ENCODE results near the gene MOCOS.

MOCOS gene

DNA sequence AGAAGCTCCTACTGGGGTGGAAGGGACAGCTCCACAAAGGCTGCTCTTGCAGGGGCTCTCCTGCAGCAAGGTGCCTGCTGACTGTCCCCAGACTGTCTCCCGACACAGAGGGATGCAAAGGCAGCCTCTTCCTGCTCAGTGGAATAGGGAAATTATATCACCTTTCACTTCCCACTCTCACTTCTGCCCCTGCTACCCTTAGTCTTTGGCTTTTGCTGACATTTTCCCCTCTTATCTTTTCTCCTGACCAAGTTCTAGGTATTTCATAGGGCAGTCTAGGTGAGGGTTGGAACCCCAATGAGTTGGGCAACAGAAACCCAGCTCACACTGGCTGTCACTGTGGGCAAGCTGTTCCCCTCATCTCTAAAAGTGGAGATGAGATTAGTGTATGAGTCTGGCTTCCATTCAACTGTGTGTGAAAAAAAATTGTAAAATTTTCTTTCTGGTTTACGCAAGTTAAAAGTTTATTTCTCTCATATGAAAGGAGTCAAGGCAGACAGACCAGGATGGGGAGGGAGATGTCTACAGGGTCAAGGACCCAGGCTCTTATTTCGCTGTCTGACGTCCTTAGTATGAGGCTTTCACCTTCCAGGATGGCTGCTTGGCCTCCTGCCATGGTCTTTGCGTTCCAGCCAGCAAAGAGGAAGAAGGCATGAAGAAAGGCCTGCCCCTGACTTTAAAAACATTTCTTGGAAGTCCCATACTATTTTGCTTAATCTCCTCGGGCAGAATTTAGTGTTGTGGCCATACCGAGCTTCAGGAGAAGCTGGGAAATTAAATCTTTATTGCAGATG, 7.5 kb upstream of the MOCOS start:
- no peak for DNase-seq

DNA sequence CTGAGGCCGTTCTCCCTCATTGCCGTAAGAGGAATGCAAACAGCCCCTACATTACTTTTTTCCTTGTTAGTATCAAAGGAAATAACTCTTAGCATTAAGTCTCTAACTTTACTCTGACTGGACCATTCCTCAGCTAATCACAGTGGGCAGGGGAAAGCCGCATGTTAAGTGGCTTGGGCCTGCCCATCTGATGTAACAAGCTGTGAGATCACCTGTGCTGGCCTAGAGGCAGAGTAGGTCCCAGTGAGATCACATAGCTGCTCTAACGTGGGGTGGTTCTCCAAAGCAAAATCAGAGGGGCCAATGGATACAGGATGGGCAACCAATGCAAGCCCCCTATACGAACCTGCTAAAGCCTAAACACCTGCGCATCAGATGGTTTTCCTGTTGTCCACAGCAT, 5.9 kb upstream of the MOCOS start:
- DNase-seq, result no peak

DNA sequence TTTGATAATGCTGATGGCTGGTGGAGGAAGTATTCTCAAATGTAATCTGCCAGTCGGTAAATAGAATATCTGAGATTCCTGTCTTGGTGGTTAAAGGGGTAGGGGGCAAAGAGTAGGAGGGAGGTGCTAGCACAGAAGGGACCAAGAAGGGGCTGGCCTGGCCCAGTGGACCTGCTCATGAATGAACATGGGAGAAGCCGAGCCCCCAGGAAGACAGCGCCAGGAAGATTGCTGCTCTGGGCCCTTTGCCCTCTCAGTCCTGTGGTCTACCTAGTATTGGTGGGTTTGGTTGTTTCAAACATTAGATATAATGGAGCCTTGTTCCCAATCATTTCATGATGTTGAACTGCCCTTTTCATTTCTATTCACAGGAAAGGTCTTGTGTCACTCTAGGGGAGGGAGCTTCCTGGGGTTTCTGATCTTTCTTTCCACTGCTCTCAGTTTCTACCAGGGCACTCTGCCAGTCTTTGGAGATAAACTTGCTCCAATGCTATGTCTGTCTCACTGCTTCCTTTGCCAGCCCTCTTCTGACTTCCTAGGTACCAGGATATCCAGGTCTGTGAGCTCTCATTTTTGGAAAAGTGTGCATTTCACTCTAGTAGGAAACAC, 5.3 kb upstream of the MOCOS start:
- DNase-seq, result no peak

DNA sequence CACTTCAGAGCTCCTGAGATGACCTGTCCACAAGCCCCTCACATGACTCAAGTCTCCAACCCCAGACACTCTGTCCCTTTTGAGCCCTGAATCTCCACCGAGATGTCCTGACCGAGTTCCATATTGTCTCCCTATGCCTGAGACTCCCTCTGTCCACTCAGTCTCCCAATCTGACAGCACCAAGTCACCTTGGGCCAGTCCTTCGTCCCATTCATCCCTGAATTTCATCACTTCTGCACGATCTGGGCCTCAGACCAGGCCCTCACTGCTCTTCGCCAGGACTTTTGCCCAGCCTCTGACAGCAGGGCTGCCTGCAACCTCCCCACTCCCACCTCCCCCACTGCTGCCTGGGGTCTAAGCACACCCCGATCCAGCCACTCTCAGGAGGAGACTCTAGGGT, 4.3 kb upstream of the MOCOS start:
- no peak for DNase-seq

DNA sequence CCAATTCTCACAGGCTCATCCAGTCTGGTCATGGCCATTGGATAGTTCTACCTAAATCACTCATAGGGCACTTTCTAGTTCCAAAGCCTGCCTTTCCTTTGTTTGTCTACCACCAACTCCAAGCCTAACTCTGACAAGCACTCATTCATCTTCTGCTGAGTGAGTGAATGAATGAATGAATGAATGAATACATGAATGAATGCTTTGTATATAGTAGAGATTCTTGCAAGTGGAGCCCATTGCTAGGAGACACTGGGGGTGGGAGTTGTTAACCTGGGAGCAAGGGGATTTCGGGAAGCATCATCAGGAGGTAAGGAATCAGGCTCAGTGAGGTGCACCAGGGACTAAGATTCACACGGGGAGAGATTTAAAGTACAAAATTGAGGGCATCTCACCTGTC, 3.3 kb upstream of the MOCOS start:
- no peak for DNase-seq

DNA sequence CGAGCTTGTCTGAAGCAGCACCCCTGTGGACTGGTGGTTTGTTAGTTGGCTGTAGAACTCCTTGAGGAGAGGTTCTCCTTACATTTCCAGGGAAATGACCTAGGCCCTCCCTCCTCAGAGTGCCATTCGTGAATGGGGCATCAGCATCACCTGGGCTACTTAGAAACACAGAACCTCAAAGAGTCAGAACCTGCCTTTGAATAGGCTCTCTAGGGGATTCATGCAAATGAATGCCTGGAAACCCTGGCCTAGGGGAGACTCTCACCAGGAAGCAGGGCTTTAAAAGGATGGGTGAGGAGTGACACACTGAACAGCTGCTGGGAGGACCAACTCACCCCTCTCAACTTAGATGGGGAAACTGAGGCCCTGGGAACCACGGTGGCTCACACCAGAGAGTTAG, 2.1 kb upstream of the MOCOS start:
- no peak for DNase-seq

DNA sequence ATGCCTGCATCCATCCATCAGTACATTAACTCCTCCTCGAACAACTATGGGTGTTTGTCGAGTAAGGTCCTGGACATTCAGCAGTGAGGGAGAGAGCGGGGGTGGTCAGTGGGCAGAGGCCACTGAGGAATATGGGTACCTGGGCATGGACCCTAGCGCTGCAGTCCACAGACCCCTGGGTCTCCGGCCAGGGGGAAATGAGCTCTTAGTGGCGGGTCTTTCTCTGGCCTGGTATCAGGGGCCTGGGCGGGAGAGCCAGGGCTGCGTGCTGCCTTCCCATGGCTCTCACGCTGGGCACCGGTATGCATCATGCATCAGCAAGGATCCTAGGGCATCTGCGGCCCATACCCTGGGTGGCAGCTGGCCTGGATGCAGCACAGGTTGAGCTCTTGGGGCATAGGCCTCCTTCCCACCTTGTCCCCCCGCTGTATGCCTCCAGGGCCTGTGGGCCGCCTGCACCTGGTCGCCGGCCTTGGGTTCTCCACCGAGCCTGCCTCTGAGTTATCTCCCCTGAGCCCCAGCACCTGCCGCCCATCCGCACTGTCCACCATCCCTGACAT, 1.3 kb upstream of the MOCOS start:
- DNase-seq, result no peak

DNA sequence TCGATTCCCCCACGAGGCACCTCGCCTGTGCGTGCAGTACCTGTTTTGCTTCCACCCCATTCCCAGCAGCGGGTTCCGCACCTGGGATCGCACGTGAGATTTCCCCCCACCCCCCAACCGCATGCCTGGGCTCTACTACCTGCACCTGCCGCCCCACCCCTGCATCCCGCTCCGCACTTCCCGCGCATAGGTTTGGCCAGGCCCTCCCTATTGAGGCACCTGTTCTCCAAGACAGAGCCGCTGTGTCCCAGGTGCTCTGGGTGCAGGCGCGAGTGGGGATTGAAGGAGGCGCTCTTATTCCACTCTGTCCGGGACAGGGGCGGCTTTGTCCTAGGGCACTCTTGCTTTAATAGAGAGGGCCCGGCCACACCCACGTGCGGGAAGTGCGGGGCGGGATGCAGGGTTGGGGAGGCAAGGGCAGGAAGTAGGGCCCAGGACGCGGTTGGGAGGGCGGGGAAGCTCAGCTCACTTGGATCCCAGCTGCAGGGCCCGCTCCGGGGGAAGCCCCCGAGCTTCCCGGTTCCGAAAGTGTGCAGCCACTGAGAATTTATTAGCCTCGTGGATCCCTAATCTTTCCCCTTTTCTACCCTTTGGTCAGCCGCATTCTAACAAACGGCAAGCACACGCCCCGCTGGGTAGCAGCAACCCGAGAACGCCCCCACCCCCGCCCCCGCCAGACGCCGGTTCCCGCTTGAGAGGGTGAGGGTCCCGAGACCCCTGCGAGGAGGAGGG, 670 bp upstream of the MOCOS start:
- DNase-seq, result no peak

DNA sequence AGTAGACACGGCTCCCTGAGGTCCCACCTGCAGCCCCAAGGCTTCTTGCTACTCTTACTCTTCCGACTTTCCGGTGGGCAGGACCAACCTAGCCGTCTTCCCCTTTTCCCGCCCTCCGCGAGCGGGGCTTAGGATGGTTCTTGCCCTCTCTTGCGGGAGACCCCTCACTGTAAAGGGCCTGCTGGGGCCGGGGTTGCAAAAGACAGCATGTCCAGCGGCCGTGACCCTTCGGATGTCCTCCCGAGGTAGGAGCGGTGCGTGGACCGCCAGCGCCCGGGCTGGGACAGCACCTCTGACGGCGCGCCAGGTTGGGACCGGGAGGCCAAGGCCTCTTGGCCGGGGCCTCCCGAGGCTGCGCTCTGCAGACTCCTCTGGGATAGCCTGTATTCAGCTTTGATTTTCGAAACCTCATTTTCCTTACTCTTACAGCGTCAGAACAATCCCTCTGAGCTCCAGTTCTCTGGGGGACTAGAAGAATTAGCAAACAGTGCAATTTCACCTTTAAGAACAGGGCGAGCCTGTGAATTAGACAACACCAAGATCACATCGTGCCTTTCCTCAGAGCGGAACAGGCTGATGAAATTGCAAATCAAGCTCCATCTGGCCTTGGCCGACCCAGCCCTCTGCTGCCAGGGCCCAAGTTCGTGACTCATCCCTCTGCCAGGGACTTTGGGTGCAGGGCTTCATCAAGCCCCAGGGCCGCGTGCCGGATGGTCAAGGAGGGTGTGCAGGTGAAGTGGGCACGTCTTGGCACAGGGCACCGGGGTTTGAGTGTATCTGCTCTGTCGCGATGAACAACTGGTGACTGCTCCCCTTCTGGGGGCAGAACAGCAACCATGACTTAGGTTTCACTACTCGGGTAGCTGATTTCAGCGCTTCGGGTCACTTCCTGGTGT, 777 bp downstream of the MOCOS start:
- no peak for DNase-seq

DNA sequence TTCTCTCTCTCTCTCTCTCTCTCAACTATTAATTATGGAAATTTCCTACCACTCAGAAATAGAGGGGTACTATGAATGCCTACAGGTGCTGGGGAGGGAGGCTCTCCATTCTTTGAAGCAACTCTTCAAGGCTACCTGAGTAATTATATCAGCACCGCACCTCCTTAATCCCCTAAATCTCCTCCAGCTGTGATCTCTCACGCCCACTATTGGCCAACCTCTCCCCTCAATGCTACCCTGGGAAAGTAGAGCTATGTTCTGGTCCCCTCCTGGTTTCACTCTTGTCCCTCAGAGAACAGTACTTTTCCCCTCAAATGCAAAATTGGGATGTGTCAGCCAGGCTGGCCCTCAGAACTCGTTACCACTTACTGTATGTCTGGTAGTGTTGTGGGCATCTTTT, 1.6 kb downstream of the MOCOS start:
- no peak for DNase-seq

DNA sequence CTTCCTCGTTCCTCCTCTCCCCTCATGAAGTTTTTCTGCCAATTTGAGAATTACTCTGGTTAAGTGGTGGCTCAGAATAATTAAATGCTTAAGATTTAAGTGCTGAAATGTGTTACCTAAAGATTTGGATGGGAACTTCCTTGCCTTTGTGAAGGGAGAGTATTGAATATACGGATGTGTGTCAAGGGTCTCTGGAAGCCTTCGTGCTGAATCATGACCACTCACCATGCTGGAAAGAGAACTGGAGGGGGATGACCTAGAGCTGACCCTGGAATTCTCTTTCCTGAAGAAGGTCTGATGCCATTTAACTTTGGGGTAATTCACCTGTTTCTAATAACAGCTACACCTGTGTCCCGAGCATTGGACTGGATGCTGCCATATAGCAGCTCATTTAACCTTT, 2.2 kb downstream of the MOCOS start:
- DNase-seq, result no peak

DNA sequence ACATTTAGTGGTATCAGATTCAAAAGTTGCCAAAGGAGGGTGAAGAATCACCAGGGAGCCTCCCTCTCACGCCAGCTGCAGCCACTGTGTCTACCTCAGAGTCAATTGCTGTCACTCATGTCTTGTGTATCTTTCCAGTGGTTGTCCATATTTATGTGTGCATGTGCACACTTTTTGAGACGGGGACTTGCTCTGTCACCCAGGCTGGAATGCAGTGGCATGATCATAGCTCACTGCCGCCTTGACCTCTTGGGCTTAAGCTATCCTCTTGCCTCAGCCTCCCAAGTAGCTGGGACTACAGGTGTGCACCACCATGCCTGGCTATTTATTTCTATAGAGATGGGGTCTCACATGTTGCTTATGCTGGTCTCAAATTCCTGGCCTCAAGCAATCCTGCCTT, 4.0 kb downstream of the MOCOS start:
- no peak for DNase-seq

DNA sequence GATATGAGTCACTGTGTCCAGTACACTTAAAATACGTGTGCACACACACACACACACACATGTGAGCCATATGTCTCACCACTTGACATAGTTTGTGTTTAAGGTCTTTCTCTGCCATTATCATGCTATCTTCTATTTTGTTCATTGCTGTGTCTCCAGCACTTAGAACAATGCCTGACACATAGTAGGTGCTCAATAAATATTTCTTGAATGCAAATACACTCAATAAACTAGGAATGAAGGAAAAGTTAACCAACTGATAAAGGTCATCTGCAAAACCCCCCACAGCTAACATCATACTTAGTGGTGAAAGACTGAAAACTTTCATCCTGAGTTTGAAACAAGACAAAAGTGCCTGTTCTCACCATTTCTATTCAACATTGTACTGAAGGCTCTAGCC, 4.4 kb downstream of the MOCOS start:
- DNase-seq, result no peak

DNA sequence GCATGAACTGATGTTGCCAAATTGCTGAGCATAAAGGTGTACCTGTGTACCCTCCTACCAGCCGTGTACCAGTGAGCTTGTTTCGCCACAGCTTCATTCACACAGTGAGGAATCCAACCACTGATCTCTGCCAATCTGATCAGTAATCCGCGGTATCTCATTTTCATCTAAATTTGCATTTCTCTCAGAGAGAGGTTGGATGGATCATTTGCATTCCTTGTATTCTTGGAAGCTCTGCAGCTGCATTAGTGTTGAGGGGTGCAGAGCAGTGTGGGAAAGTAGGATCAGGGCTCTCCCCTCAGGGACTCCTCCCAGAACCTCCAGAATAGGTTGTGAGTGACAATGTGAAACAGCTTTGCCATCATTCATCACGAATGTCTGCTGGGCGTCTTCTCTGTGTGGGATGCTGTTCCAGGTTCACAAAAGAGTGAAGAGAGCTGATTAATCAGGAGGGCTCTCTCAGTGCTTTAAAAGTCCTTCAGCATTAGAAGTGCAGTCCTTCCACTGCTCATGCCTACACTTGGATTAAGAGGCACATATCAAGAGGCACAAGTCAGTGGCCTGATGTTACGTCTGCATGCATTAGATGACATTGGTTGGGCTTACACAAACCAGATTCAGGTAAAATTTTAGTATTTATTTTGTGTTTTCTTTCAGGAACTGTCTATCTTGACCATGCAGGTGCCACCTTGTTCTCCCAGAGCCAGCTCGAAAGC, 7.5 kb downstream of the MOCOS start:
- DNase-seq, result no peak

DNA sequence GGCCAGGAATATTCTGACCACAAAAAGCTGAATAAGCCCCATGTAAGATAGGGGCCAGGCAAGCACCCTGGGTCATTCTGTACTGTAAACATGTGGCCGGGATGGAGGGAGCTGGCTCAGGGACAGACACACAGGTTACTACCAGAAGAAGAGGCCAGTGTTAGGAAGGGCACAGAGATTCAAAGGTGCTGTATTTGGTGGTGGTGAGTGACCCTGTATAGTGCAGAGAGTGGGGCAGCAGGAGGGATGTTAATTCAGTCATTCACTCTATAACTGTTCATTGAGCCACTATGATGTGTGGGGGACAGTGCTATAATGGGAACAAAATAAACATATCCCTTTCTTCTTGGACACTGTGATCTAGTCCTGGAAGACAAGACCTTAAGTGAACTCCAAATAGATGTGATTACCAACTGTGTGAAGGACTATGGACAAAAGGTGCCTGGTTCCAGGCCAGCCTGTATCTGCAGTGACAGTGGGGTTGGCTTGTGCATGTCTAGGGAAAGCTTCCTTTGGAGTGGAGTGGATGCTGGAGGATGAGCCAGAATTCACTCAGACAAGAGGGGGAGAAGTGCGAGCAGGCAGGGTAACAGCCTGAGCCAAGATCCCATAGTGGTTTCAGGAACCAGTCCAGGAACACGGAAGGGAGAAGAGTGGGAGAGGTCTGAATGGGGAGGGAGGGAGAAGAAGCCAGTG, 8.3 kb downstream of the MOCOS start:
- DNase-seq, result no peak

DNA sequence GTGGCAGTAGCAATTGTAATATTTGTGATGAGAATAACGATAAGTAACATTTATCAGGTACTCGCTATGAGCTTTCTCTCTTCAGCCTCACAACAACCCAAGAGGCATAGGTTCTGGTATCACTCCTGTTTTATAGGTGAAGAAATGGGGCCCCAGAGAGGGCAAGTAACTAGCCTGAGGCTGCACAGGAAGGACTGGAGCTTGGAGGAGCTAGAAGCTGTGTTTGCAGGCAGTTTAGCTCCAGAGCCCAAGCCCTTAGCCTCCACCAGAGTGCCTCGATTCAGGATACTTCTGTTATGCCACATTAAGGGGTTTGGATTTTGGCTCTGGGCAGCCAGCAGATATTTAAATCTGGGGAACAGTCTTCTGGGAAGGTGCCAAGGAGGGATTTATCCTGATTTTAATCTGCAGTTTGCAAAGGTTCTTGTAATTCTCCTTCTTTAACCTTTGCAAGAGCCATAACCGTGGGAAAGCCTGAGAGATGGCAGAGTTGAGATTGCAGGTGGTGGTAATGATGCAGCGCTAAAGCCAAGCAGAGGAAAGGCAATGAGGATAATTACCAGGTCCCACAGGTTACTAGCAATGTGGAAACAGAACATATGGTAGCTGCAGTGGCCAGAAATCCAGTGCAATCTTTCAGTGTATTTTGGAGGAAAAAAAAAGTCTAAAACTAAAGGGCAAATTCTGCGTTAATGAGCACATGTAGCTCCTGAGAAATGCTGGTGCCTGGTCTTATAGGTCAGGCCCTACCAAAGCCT, 9.1 kb downstream of the MOCOS start:
- no peak for DNase-seq

DNA sequence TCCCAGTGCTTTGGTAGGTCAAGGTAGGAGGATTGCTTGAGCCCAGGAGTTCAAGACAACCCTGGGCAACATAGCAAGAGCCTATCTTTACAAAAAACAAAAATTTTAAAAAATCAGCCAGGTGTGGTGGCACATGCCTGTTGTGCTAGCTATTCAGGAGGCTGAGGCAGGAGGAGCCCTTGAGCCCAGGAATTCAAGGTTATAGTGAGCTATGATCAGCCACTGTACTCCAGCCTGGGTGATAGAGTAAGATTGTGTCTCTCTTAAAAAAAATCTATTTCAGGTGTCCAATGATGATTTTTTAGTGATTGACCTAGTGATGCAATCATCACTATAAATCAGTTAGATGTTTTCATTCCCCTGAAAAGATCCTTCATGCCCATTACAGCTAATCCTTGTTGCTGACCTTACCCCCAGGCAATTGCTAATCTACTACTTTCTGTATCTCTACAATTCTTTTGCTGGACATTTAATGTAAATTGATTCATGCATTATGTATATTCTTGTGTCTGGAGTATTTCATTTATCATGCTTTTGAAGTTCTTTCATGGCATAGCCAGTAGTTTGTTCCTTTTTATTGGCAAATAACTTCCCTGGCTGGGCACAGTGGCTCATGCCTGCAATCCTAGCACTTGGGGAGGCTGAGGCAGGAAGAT, 10.3 kb downstream of the MOCOS start:
- DNase-seq, result no peak

DNA sequence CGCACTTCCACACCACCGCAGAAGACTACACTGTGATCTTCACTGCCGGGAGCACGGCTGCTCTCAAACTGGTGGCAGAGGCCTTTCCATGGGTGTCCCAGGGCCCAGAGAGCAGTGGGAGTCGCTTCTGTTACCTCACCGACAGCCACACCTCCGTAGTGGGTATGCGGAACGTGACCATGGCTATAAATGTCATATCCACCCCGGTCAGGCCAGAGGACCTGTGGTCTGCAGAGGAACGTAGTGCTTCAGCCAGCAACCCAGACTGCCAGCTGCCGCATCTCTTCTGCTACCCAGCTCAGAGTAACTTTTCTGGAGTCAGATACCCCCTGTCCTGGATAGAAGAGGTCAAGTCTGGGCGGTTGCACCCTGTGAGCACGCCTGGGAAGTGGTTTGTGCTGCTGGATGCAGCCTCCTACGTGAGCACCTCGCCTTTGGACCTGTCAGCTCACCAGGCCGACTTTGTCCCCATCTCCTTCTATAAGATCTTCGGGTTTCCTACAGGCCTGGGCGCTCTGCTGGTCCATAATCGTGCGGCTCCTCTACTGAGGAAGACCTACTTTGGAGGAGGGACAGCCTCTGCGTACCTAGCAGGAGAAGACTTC, 12.5 kb downstream of the MOCOS start:
- no peak for DNase-seq

DNA sequence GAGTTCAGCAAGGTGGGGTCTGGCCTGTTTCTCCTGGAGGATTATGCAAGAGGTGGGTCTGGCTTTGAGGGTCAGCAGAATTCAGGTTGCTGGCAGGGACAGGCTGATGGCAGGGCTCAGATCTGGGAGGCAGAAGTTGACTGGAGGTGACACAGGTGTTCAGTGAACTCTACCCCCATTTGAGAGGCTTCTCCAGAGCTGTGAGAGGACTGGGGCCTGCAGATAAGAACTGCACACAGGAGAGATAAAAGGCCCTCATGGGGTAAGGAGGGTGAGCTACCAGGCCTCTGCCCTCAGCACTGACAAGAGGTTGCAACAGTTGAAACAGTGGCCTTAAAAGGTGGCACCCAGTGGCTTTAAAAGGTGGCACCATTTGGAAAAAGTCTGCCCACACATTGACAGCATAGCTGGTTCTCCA, 13.1 kb downstream of the MOCOS start:
- no peak for DNase-seq

DNA sequence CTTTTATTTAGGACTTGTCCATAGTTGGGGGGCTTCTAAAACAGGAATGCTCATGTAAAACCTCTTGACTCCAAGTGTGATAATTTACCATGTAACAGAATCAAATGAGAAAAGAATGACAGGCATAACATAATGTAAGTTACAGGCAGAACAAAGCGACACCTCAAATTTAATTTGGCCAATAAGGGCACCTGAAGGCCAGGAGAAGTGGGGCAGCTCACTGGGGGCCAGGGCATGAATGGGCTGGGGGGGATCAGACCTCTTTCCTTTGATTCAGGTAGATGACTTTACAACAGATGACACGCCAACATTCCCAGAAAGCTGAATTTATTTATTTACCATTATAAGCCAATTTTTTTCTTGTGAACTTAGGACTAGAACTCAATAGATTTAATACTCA, 14.5 kb downstream of the MOCOS start:
- no peak for DNase-seq

Measured in T1000 (cell line).